ENCODE results near the gene FBXO40. TPM values are rescaled to one million over a fixed set of nuclear protein-coding genes. Genes with fewer than 3 reads are reported as not detected.

Gene FBXO40
- total and polyA plus RNA-seq, 9 of the 15 experiments (the other 6 are each of a cell fraction or from before 2014, with no cell fraction given) = 0.01 to 0.05 (median 0.04) TPM; not detected in 3

GRCh38 chr3:121557426-121557934, 35.7 kb upstream of the FBXO40 start:
- Histone ChIP-seq H3K4me1 (replicated peaks in 1 of 2; ENCODE audit: control insufficient read depth in 2 of 2, insufficient read depth in 2 of 2, low read length in 2 of 2) (peaks cover 0 to 4% of the 10 kb centered on the region in 2 experiments; a peak in 3 of 5 replicates), H3K27ac (ENCODE audit: extremely low read depth, low read depth, low read length) (no peak overlapping the region), H3K27me3 (ENCODE audit: control insufficient read depth in 2 of 2, insufficient read depth in 2 of 2, low read length in 2 of 2) (no peaks in the 10 kb centered on the region; a peak in 2 of 5 replicates), H3K36me3 (ENCODE audit: control insufficient read depth, insufficient read depth, low read length) (no peaks in the 10 kb centered on the region), H4K20me1 (replicated peaks; ENCODE audit: control insufficient read depth, insufficient read depth, low read length) (no peaks in the 10 kb centered on the region; the same call in 1 of the 2 replicates), H3K4me3 (no peak overlapping the region), H3K4me2 (ENCODE audit: insufficient read depth, low read length) (no peak overlapping the region), H3K9me3 (replicated peaks; ENCODE audit: control insufficient read depth, insufficient read depth, low read depth, low read length) (no peaks in the 10 kb centered on the region), H3K9ac (ENCODE audit: insufficient read depth in 1 of 2, low read depth in 2 of 2, low read length in 2 of 2) (no peak overlapping the region), H3K79me2 (ENCODE audit: control insufficient read depth, insufficient read depth, low read length) (no peaks in the 10 kb centered on the region), H2AFZ (ENCODE audit: low read depth, low read length) (no peak overlapping the region), H3K9me1 (ENCODE audit: control insufficient read depth, insufficient read depth, low read length) (no peaks in the 10 kb centered on the region)
- no TSS peak for BruUV-seq (replicated peaks)
- 56% methylated on average over 5 of the region's 5 CpGs for WGBS (ENCODE audit: insufficient coverage, low coverage, missing lambda C conversion rate)
- CTCF ChIA-PET (ENCODE audit: low intra/inter-chr PET ratio) = interaction anchor here (0.7 kb wide), 1 partner anchor 829 kb away, joined by 4 read pairs; no protein-coding TSS in a partner anchor
- no peak for ATAC-seq
- in situ Hi-C loops (cut with MboI) = no loop called here
- POLR2A ChIA-PET = interaction anchor here (0.6 kb wide), 1 partner anchor 1997 kb away, joined by 3 read pairs; no protein-coding TSS in a partner anchor
- TF ChIP-seq RBFOX2 (IDR thresholded peaks at IDR 0.05; ENCODE audit: low read depth, low read length) = no peak
- no peak for TF ChIP-seq RHOXF2B (CRISPR knock-in tag; conservative IDR thresholded peaks at IDR 0.05)
- TF ChIP-seq HMGN3 (IDR thresholded peaks at IDR 0.05; ENCODE audit: borderline replicate concordance, extremely low read depth, insufficient read length, low read depth, low read length) = no peak
- no peak for TF ChIP-seq FOXA1 (IDR thresholded peaks at IDR 0.05; ENCODE audit: borderline replicate concordance)
- TF ChIP-seq SMAD4 (CRISPR knock-in tag; conservative IDR thresholded peaks at IDR 0.05) = no peak
- TF ChIP-seq MAZ (CRISPR knock-in tag; conservative IDR thresholded peaks at IDR 0.05 in 1 of 2, IDR thresholded peaks at IDR 0.05 in 1 of 2) = no peak
- no peak for TF ChIP-seq PREB (CRISPR knock-in tag; IDR thresholded peaks at IDR 0.05)
- TF ChIP-seq ZBTB33 (CRISPR knock-in tag; IDR thresholded peaks at IDR 0.05) = no peak
- TF ChIP-seq TOE1 (IDR thresholded peaks at IDR 0.05; ENCODE audit: borderline replicate concordance) = no peak
- no peak for TF ChIP-seq TOE1 (CRISPR knock-in tag; IDR thresholded peaks at IDR 0.05; ENCODE audit: borderline replicate concordance, low read depth)
- TF ChIP-seq ZNF79 (CRISPR knock-in tag; IDR thresholded peaks at IDR 0.05; ENCODE audit: low read depth) = no peak
- TF ChIP-seq BRD9 (IDR thresholded peaks at IDR 0.05; ENCODE audit: low read depth, partially characterized antibody) = no peak
- TF ChIP-seq GABPA (tag; conservative IDR thresholded peaks at IDR 0.05; ENCODE audit: low read depth) = no peak
- intact Hi-C loops (cut with micrococcal nuclease) = no loop called here
- no peak for DNase-seq (ENCODE audit: extremely low read depth in 1 of 4, low spot score in 3 of 4)
- no peak for FAIRE-seq
